Colonic mucosa (tissue), 4 donors: ENCODE data around the gene CARS1. TPM values are rescaled to one million over a fixed set of nuclear protein-coding genes. Genes with fewer than 3 reads are reported as not detected.

Experiments used
- DNase-seq: peaks from one replicate; pipeline ENCODE4 v3.0.0-alpha.2; 2020
- H3K27ac ChIP-seq: fragments of 200-600 bp; one replicate; pipeline ENCODE4 v1.8.0; 2021
- H3K27me3 ChIP-seq: fragments of 200-600 bp; one replicate; pipeline ENCODE4 v1.8.0; 2021
- H3K36me3 ChIP-seq: fragments of 200-600 bp; one replicate; pipeline ENCODE4 v1.8.0; 2021
- H3K4me1 ChIP-seq: fragments of 200-600 bp; one replicate; pipeline ENCODE4 v1.8.0; 2021; ENCODE audit warnings: mild to moderate bottlenecking
- H3K4me3 ChIP-seq: fragments of 200-600 bp; one replicate; pipeline ENCODE4 v1.8.0; 2021
- H3K9ac ChIP-seq, 2 donors: one replicate each; pipeline ENCODE4 v1.7.0; 2013; ENCODE audit warnings: control low read depth in 2 of 2, low read depth in 2 of 2, low read length in 2 of 2
- H3K9me3 ChIP-seq: fragments of 200-600 bp; one replicate; pipeline ENCODE4 v1.8.0; 2021
- intact Hi-C: fragments of 100-400 bp; cut with DNase I; formaldehyde crosslinking; loops from one replicate; pipeline ENCODE4 v1.14.1; 2022
- total RNA-seq, 2 donors: library from RNA; stranded (reverse); fragmentation: NEBNext Ultra II Directional in 1 of 2; extraction: Animal tissue kit (Norgen Biotek cat#: 25700) in 1 of 2; gene quantifications; one replicate each; pipeline ENCODE4 v1.2.1, GENCODE V29; 2021
- TF ChIP-seq, protein P1 (sequence below): fragments of 200-600 bp; IDR thresholded peaks from one replicate; pipeline ENCODE4 v1.8.0; 2022; ENCODE audit warnings: antibody characterized with exemption, mild to moderate bottlenecking
- donor health status: healthy.
- donor health status: DM: no; HTN: no; CAD: no.
- donor health status: DM: no; HTN: no; CAD: no.

CARS1 gene
- total RNA-seq, 2 donors from 2014 or later, result 48.4 to 74.3 TPM

DNA sequence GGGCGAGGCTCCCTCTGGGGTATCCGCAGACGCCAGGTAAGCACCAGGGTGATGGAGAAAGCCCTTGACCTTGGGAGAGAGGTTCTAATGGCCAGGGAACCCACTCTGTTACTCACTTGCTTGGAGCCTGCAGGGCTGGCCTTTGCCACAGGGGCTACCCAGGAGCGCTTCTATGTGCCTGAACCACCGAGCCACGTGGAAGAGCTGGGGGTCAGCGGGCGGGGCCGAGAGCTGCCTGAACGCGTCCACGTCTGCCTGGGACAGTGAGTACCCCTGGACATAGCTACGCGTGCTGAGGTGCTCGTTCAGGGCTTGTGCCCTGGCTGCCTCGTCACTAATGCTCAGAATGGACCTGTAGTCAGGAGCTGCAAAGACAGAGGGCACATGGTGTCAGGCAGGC, 9.6 kb downstream of the CARS1 start:
- no peak overlapping the region for H3K27ac ChIP-seq
- no peaks in the 10 kb centered on the region for H3K27me3 ChIP-seq
- no peaks in the 10 kb centered on the region for H3K9me3 ChIP-seq
- H3K36me3 ChIP-seq, result no peaks in the 10 kb centered on the region
- H3K9ac ChIP-seq, result no peak overlapping the region
- intact Hi-C loops, result no loop called here
- no peak for DNase-seq
- H3K4me1 ChIP-seq, result no peaks in the 10 kb centered on the region
- TF ChIP-seq, protein P1, sequence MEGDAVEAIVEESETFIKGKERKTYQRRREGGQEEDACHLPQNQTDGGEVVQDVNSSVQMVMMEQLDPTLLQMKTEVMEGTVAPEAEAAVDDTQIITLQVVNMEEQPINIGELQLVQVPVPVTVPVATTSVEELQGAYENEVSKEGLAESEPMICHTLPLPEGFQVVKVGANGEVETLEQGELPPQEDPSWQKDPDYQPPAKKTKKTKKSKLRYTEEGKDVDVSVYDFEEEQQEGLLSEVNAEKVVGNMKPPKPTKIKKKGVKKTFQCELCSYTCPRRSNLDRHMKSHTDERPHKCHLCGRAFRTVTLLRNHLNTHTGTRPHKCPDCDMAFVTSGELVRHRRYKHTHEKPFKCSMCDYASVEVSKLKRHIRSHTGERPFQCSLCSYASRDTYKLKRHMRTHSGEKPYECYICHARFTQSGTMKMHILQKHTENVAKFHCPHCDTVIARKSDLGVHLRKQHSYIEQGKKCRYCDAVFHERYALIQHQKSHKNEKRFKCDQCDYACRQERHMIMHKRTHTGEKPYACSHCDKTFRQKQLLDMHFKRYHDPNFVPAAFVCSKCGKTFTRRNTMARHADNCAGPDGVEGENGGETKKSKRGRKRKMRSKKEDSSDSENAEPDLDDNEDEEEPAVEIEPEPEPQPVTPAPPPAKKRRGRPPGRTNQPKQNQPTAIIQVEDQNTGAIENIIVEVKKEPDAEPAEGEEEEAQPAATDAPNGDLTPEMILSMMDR, result no peak
- no peak overlapping the region for H3K4me3 ChIP-seq

DNA sequence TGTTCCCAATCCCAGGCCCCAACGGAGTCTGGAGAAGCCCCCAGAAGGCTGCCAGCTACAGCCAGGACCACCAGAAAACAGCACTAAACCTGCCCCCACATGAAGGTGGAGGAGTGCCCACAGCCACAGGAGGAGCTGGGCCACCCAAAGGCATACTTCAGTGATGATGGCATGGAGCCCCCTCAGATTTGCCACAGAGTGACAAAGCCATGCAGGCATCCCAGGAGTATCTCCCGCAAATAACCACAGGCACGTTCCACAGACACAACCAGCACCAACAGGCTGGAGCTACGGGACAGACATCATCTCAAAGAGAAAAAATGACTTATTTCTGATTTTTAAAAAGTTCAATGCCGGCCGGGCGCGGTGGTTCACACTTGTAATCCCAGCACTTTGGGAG, 10.6 kb downstream of the CARS1 start:
- TF ChIP-seq, protein P1, result no peak
- Histone ChIP-seq H3K4me3 (no peak overlapping the region), H3K27me3 (no peaks in the 10 kb centered on the region), H3K9me3 (no peaks in the 10 kb centered on the region), H3K27ac (no peak overlapping the region), H3K9ac (no peak overlapping the region), H3K36me3 (no peaks in the 10 kb centered on the region), H3K4me1 (no peaks in the 10 kb centered on the region)
- no peak for DNase-seq
- intact Hi-C loops, result no loop called here

DNA sequence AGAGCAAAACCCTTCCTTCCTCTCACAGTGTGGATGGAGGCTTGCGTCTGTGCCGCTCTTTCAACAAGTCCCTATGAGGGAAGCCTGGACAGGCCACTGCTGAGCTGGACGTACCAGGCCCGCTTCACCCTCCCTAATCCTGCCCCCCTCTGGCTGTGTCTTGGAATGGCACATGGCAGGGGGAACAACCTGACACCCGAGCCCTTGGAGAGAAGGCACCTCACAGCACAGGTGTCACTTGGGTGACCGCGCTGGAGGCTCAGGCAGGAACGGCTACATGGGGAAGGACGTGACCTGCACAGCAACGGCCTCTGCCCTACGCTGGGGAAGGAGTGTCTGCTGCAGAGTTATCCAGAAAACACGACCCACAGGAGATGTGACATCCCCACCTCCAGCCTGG, 11.0 kb downstream of the CARS1 start:
- H3K27ac ChIP-seq, result no peak overlapping the region
- no peak overlapping the region for H3K4me3 ChIP-seq
- TF ChIP-seq, protein P1, result no peak
- H3K9me3 ChIP-seq, result no peaks in the 10 kb centered on the region
- DNase-seq, result no peak
- no peaks in the 10 kb centered on the region for H3K27me3 ChIP-seq
- H3K9ac ChIP-seq, result no peak overlapping the region
- H3K36me3 ChIP-seq, result no peaks in the 10 kb centered on the region
- intact Hi-C loops, result no loop called here
- H3K4me1 ChIP-seq, result no peaks in the 10 kb centered on the region

DNA sequence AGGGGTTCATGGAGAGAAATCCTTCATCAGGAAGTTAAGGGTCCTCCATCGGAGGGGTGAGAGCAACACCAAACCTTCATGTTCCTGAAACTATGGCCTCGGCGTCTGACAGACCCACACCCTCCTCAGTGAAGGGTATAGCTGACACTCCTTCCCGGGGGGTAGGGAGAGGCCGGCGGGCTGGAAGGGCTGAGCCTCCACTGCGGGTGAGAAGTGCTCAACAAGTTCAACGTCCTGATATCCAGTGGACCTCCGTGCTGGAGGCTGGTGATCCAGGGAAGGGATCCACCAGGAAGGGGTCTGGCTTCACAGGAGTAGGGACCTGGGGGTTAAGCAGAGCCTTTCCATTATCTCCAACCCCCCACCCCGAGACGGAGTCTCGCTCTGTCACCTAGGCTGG, 12.3 kb downstream of the CARS1 start:
- no peak overlapping the region for H3K27ac ChIP-seq
- DNase-seq, result no peak
- no peak overlapping the region for H3K9ac ChIP-seq
- no peak overlapping the region for H3K4me3 ChIP-seq
- H3K27me3 ChIP-seq, result no peaks in the 10 kb centered on the region
- intact Hi-C loops, result no loop called here
- no peaks in the 10 kb centered on the region for H3K4me1 ChIP-seq
- TF ChIP-seq, protein P1, result no peak
- no peaks in the 10 kb centered on the region for H3K9me3 ChIP-seq
- no peaks in the 10 kb centered on the region for H3K36me3 ChIP-seq

DNA sequence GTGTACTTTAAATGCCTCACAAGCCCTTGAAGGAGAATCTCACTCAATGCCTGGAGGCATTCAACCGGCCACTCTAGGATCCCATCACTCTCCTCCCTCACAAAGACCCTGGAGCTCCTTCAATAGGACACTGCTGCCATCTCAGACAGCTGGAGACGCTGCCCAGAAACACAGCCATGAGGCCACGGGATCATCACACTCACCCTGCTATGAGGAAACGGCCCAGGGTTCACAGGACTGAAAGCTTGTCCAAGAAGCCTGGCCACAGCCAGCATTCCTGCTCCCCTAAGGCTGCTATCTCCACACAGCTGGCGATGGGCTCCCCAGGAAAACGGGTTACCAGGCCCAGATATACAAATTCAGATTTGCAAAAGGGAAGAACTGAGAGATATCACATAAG, 13.2 kb downstream of the CARS1 start:
- TF ChIP-seq, protein P1, result no peak
- H3K36me3 ChIP-seq, result no peaks in the 10 kb centered on the region
- no peaks in the 10 kb centered on the region for H3K27me3 ChIP-seq
- H3K27ac ChIP-seq, result no peak overlapping the region
- no peaks in the 10 kb centered on the region for H3K4me1 ChIP-seq
- DNase-seq, result no peak
- H3K4me3 ChIP-seq, result no peak overlapping the region
- no peaks in the 10 kb centered on the region for H3K9me3 ChIP-seq
- no peak overlapping the region for H3K9ac ChIP-seq
- intact Hi-C loops, result no loop called here
